Measurements from ENCODE around the gene BLVRB. TPM values are rescaled to one million over a fixed set of nuclear protein-coding genes. Genes with fewer than 3 reads are reported as not detected.

BLVRB gene
- total RNA-seq, 1 experiment from 2014 or later = 35.1 TPM

DNA sequence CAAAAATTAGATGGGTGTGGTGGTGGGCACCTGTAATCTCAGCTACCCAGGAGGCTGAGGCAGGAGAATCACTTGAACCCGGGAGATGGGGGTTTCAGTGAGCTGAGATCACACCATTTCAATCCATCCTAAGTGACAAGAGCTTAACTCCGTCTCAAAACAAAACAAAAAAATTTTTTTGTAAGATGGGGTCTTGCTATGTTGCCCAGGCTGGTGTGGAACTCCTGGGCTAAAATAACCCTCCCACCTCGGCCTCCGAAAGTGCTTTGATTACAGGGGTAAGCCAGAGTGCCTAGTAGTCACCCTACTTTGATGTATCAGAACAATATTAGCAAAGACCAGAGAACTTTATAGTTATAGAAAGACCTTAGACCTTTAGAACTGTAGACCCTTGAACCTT lies 9.2 kb upstream of the BLVRB start:
- Mint-ChIP-seq H3K4me1 (no peaks in the 10 kb centered on the region), H3K36me3 (no peaks in the 10 kb centered on the region), H3K9me3 (no peaks in the 10 kb centered on the region), H3K4me3 (no peak overlapping the region), H3K27ac (no peak overlapping the region), H3K27me3 (ENCODE audit: low read depth) (peaks cover 7% of the 10 kb centered on the region)
- DNase-seq (ENCODE audit: low spot score) (no peak), ATAC-seq (no peak)
- POLR2A ChIA-PET = no interaction called here
- TF ChIP-seq ZNF416 (CRISPR knock-in tag; IDR thresholded peaks at IDR 0.05) (no peak), ZNF671 (CRISPR knock-in tag; IDR thresholded peaks at IDR 0.05) (no peak), EMX1 (CRISPR knock-in tag; IDR thresholded peaks at IDR 0.05) (no peak), NR2C2 (CRISPR knock-in tag; IDR thresholded peaks at IDR 0.05) (no peak), SMAD3 (CRISPR knock-in tag; IDR thresholded peaks at IDR 0.05; ENCODE audit: borderline replicate concordance) (no peak), ZNF121 (CRISPR knock-in tag; IDR thresholded peaks at IDR 0.05) (no peak), IRF2 (CRISPR knock-in tag; IDR thresholded peaks at IDR 0.05; ENCODE audit: borderline replicate concordance, low read depth) (no peak), CBFB (CRISPR knock-in tag; IDR thresholded peaks at IDR 0.05; ENCODE audit: low read depth) (no peak)
- TF ChIP-seq, protein P1, sequence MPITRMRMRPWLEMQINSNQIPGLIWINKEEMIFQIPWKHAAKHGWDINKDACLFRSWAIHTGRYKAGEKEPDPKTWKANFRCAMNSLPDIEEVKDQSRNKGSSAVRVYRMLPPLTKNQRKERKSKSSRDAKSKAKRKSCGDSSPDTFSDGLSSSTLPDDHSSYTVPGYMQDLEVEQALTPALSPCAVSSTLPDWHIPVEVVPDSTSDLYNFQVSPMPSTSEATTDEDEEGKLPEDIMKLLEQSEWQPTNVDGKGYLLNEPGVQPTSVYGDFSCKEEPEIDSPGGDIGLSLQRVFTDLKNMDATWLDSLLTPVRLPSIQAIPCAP (CRISPR knock-in tag; IDR thresholded peaks at IDR 0.05) = no peak
- TF ChIP-seq, protein P2, sequence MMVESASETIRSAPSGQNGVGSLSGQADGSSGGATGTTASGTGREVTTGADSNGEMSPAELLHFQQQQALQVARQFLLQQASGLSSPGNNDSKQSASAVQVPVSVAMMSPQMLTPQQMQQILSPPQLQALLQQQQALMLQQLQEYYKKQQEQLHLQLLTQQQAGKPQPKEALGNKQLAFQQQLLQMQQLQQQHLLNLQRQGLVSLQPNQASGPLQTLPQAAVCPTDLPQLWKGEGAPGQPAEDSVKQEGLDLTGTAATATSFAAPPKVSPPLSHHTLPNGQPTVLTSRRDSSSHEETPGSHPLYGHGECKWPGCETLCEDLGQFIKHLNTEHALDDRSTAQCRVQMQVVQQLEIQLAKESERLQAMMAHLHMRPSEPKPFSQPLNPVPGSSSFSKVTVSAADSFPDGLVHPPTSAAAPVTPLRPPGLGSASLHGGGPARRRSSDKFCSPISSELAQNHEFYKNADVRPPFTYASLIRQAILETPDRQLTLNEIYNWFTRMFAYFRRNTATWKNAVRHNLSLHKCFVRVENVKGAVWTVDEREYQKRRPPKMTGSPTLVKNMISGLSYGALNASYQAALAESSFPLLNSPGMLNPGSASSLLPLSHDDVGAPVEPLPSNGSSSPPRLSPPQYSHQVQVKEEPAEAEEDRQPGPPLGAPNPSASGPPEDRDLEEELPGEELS (CRISPR knock-in tag; IDR thresholded peaks at IDR 0.05) = no peak
- TF ChIP-seq, protein P3, sequence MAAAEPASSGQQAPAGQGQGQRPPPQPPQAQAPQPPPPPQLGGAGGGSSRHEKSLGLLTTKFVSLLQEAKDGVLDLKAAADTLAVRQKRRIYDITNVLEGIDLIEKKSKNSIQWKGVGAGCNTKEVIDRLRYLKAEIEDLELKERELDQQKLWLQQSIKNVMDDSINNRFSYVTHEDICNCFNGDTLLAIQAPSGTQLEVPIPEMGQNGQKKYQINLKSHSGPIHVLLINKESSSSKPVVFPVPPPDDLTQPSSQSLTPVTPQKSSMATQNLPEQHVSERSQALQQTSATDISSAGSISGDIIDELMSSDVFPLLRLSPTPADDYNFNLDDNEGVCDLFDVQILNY (CRISPR knock-in tag; IDR thresholded peaks at IDR 0.05) = no peak
- TF ChIP-seq, protein P4, sequence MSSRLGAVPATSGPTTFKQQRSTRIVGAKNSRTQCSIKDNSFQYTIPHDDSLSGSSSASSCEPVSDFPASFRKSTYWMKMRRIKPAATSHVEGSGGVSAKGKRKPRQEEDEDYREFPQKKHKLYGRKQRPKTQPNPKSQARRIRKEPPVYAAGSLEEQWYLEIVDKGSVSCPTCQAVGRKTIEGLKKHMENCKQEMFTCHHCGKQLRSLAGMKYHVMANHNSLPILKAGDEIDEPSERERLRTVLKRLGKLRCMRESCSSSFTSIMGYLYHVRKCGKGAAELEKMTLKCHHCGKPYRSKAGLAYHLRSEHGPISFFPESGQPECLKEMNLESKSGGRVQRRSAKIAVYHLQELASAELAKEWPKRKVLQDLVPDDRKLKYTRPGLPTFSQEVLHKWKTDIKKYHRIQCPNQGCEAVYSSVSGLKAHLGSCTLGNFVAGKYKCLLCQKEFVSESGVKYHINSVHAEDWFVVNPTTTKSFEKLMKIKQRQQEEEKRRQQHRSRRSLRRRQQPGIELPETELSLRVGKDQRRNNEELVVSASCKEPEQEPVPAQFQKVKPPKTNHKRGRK (CRISPR knock-in tag; IDR thresholded peaks at IDR 0.05; ENCODE audit: borderline replicate concordance) = no peak
- CTCF ChIA-PET = no interaction called here

DNA sequence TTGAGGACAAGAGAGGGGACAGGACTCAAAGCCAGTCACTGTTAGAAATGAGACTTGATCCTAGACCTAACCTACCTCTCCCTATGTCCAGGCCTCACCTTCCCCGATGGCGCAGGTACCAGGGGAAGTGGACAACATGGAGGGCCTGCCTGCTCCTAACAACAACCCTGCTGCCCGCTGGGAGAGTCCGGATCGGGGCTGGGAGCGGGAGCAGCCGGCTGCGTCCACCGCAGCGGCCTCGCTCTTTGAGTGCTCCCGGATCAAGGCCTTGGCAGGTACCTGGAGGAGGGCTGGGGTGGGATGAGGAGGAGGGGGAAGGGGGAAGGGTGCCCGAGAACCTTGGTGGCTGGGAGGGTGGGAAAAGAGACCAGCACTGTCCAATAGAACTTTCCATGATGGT lies 7.0 kb upstream of the BLVRB start:
- Mint-ChIP-seq H3K27ac (no peak overlapping the region), H3K36me3 (no peaks in the 10 kb centered on the region), H3K27me3 (ENCODE audit: low read depth) (peaks cover 22% of the 10 kb centered on the region), H3K4me3 (no peak overlapping the region), H3K4me1 (no peaks in the 10 kb centered on the region), H3K9me3 (no peaks in the 10 kb centered on the region)
- CTCF ChIA-PET = interaction anchor here (0.7 kb wide), 1 partner anchor 8 kb away, joined by 5 read pairs; no protein-coding TSS in a partner anchor
- POLR2A ChIA-PET = no interaction called here
- DNase-seq (ENCODE audit: low spot score) (no peak), ATAC-seq (no peak)
- TF ChIP-seq OVOL2 (CRISPR knock-in tag; IDR thresholded peaks at IDR 0.05; ENCODE audit: borderline replicate concordance) = no peak
- TF ChIP-seq, protein P5, sequence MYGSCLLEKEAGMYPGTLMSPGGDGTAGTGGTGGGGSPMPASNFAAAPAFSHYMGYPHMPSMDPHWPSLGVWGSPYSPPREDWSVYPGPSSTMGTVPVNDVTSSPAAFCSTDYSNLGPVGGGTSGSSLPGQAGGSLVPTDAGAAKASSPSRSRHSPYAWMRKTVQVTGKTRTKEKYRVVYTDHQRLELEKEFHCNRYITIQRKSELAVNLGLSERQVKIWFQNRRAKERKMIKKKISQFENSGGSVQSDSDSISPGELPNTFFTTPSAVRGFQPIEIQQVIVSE (CRISPR knock-in tag; IDR thresholded peaks at IDR 0.05; ENCODE audit: borderline replicate concordance) = no peak
- TF ChIP-seq RORB (CRISPR knock-in tag; IDR thresholded peaks at IDR 0.05) = no peak
- TF ChIP-seq NFE2L1 (CRISPR knock-in tag; IDR thresholded peaks at IDR 0.05) = no peak
- TF ChIP-seq NFATC4 (CRISPR knock-in tag; IDR thresholded peaks at IDR 0.05) = no peak
- TF ChIP-seq MXD4 (CRISPR knock-in tag; IDR thresholded peaks at IDR 0.05; ENCODE audit: borderline replicate concordance) = no peak
- TF ChIP-seq, protein P6, sequence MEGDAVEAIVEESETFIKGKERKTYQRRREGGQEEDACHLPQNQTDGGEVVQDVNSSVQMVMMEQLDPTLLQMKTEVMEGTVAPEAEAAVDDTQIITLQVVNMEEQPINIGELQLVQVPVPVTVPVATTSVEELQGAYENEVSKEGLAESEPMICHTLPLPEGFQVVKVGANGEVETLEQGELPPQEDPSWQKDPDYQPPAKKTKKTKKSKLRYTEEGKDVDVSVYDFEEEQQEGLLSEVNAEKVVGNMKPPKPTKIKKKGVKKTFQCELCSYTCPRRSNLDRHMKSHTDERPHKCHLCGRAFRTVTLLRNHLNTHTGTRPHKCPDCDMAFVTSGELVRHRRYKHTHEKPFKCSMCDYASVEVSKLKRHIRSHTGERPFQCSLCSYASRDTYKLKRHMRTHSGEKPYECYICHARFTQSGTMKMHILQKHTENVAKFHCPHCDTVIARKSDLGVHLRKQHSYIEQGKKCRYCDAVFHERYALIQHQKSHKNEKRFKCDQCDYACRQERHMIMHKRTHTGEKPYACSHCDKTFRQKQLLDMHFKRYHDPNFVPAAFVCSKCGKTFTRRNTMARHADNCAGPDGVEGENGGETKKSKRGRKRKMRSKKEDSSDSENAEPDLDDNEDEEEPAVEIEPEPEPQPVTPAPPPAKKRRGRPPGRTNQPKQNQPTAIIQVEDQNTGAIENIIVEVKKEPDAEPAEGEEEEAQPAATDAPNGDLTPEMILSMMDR (IDR thresholded peaks at IDR 0.05) = no peak
- TF ChIP-seq, protein P7, sequence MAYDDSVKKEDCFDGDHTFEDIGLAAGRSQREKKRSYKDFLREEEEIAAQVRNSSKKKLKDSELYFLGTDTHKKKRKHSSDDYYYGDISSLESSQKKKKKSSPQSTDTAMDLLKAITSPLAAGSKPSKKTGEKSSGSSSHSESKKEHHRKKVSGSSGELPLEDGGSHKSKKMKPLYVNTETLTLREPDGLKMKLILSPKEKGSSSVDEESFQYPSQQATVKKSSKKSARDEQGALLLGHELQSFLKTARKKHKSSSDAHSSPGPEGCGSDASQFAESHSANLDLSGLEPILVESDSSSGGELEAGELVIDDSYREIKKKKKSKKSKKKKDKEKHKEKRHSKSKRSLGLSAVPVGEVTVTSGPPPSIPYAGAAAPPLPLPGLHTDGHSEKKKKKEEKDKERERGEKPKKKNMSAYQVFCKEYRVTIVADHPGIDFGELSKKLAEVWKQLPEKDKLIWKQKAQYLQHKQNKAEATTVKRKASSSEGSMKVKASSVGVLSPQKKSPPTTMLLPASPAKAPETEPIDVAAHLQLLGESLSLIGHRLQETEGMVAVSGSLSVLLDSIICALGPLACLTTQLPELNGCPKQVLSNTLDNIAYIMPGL (CRISPR knock-in tag; IDR thresholded peaks at IDR 0.05) = no peak
- TF ChIP-seq TP53 (CRISPR knock-in tag; IDR thresholded peaks at IDR 0.05) = no peak
- no peak for TF ChIP-seq ZNF317 (CRISPR knock-in tag; IDR thresholded peaks at IDR 0.05; ENCODE audit: borderline replicate concordance, low read depth)
- TF ChIP-seq, protein P8, sequence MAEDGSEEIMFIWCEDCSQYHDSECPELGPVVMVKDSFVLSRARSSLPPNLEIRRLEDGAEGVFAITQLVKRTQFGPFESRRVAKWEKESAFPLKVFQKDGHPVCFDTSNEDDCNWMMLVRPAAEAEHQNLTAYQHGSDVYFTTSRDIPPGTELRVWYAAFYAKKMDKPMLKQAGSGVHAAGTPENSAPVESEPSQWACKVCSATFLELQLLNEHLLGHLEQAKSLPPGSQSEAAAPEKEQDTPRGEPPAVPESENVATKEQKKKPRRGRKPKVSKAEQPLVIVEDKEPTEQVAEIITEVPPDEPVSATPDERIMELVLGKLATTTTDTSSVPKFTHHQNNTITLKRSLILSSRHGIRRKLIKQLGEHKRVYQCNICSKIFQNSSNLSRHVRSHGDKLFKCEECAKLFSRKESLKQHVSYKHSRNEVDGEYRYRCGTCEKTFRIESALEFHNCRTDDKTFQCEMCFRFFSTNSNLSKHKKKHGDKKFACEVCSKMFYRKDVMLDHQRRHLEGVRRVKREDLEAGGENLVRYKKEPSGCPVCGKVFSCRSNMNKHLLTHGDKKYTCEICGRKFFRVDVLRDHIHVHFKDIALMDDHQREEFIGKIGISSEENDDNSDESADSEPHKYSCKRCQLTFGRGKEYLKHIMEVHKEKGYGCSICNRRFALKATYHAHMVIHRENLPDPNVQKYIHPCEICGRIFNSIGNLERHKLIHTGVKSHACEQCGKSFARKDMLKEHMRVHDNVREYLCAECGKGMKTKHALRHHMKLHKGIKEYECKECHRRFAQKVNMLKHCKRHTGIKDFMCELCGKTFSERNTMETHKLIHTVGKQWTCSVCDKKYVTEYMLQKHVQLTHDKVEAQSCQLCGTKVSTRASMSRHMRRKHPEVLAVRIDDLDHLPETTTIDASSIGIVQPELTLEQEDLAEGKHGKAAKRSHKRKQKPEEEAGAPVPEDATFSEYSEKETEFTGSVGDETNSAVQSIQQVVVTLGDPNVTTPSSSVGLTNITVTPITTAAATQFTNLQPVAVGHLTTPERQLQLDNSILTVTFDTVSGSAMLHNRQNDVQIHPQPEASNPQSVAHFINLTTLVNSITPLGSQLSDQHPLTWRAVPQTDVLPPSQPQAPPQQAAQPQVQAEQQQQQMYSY (CRISPR knock-in tag; IDR thresholded peaks at IDR 0.05) = no peak
